LoVo (cell line): ENCODE measurements around the gene HSF4.
A peak's percentile ranks its signal among the peaks of the same experiment; 100 is the strongest.

Experiments
- DNase-seq: peaks from one replicate; pipeline ENCODE4 v3.0.0-alpha.2; 2016; ENCODE audit warnings: low spot score

Gene HSF4

DNA sequence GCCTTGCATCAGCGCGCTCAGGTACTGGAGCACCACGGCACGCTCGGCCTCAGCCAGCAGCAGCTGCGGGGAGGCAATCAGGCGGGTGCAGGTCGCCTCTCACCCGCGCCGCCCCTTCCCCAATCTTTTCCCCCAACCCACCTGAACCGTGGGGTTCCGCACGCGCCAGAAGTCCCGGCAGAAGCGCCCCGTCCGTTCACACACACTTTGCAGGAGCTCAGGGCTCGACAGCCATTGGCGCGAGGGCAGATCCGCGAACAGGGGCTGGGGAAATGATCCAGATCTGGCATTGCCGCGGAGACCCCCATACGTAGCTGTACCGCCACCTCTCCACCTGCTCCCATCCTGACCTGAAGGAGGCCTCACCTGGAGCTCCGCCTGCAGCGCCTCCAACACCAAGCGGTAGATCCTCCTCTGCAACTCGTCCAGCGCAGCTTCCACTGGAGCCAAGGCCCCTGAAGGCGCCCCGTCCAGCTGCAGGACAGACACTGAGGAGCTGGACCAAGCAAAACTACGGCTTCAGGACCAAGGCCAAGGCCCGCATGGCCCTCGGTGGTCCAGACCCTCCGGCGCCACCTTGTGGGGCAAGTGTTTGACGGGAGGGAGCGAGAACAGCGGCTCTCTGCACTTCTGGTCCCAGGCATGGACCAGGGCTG is 20.6 kb downstream of the HSF4 start:
- DNase-seq = peak; percentile 76

DNA sequence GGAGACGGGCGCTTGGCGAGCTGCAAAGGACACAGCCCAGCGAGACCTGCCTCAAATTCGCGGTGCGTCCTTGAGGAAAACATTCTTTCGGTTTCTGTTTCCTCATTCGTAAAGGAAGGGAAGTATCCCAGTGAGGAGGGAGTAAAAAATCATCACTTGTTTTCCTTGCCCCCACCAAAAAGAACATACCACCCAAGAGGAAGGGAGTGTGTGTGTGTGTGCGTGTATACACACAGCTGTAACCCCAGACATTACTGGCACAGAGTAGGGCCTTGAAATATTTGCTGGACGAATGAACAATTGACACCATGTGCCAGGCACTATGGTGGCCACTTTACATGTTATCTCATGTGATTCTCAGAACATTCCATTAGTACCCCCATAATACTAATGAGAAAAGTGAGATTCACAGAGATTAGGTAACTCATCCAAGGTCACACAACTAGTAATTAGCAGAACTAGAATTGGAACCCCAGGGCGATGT is 21.1 kb downstream of the HSF4 start:
- DNase-seq = no peak

DNA sequence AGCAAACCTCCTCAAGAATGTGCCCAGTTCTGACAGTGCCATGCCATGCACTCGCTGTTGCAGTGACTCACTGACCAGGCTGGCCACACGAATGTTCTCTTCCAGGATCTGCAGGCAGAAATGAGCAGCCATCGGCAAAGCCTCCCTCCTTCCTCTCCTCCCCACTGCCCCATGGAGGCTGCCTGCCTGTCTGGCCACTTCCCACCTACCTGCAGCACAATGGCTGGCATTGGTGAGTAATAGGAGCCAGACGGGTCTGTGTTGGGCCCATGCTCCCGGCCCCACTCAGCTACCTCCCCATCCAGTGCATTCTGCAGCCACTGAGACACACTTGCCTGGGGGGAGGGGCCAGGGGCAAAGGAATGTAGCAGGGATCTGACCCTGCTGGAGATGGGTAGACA is 22.0 kb downstream of the HSF4 start:
- DNase-seq = no peak

DNA sequence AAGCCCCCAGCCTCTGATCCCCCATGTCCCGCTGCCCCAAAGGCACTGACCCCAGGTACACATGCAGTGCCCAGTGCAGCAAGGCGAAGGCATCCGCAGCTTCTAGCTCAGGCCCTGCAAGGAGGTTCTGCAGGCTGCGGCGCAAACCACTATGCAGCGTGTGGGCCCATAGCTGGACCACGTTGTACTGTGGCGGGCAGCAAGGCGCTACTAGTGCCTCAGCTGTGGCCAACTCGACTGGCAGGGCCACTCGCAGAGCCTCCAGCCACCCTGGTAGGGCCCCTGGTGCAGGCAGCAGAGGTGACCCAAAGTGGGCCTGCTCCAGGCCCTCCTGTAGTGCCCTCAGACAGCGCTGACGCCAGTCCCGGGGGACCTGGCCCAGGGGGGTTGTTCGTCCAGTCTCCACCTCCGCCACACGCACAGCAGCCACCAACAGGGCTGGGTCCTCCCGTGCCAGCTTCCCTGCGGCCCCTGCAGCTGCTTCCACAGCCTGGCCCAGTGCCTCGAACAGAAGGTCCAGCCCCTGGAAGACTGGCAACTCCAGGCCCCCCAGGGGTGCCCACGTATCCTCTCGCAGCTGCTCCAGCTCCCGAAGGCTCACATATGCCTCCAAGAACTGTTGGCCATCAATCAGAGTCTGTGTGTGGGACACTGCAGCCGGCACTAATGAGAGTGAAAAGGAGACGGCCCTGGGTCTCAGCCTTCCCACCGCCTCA is 22.8 kb downstream of the HSF4 start:
- DNase-seq = no peak

DNA sequence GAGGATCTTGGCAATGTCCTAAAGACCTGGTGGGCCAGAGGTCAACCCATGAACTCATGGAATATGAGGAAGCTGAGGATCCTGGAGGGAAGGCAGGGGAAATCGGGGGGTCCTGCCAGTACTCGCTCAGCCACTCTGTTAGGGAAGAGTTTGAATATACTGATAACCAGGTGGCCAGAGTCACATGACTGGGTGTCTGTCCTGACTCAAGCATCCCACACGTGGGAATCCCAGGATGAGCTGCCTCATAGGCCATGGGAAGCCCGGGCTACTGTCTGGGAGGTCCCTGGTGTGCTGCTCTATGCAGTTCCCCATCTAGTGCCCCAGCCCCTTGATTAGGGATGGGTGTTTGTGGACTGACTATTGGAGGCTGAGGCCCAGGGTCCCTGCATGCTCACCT is 23.8 kb downstream of the HSF4 start:
- no peak for DNase-seq

DNA sequence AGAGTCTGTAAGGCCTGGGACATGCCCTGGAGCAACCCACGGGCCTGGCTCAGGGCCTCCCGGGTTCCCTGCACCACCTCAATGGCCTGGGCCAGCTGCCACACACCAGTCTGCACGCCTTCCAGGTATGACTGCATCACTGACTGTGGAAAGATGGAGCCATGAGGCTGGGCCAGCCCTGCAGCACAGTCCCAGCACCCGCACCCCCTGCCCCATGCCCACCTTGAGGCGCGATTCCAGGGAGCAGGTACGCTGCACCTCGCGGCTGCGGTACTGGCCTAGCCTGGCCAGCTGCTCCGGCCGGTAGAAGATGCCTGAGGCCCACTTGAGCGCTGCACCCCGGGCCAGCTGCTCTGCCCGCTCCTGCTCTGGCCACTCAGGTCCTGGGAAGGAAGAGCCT is 24.3 kb downstream of the HSF4 start:
- no peak for DNase-seq

DNA sequence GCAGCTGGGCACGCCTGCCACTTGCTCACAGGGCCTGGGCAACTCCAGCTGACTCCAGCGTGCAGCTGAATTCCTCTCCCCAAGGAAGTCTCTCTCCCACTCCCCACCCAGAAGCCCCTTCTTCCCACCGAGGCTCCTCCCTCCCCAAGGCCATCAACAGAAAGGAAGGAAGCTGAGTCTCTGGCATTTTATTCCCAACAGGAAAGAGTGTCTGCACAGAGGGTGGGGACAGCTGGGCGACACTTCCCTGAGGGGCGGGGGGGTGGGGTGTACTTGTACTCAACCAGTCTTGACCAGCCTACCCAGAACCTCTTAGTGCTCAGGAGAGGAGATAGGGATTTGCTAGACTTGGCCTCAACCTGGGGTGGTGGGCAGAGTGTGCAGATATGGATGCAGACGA is 25.5 kb downstream of the HSF4 start, which contains the start of gene EXOC3L1:
Gene EXOC3L1 (minus strand): TSS at position 96 of the 400 bp plus-strand sequence. CDS start 460 bp downstream, outside the sequence.
- DNase-seq = no peak

DNA sequence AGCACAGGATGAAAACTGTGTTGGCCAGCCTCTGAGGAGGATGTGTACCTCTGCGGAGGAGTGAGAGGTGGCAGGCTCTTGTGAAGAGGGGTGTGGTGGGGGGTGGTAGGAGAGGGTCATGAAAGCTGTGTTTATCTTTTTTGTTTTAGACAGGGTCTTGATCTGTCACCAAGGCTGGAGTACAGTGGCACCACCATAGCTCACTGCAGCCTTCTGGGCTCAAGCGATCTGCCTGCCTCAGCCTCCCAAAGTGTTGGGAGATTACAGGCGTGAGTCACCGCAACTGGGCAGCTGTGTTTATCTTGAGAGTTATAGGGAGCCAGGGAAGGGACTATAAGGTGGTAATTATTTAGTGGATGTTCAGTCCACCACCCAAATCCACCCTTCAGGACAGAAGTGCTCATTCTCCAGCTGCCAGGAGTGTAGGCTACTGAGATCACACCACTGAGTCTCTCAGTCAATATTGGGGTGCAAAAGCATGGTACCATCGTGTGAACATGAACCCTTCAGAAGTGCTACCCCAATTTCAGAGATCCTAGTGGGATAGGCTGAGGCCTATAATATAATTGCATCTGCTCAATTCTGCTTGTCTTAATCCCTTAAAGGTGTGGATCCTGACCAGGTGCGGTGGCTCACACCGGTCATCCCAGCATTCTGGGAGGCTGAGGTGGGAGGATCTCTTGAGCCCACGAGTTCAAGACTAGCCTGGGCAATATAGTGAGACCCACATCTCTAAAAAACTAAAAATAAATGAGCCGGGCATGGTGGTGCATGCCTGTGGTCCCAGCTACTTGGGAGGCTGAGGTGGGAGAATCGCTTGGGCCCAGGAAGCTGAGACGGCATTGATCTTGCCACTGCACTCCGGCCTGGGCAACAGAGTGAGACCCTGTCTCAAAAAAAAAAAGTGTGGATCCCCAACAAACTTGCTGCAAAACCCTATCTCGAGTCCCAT is 26.2 kb downstream of the HSF4 start:
- DNase-seq = no peak

DNA sequence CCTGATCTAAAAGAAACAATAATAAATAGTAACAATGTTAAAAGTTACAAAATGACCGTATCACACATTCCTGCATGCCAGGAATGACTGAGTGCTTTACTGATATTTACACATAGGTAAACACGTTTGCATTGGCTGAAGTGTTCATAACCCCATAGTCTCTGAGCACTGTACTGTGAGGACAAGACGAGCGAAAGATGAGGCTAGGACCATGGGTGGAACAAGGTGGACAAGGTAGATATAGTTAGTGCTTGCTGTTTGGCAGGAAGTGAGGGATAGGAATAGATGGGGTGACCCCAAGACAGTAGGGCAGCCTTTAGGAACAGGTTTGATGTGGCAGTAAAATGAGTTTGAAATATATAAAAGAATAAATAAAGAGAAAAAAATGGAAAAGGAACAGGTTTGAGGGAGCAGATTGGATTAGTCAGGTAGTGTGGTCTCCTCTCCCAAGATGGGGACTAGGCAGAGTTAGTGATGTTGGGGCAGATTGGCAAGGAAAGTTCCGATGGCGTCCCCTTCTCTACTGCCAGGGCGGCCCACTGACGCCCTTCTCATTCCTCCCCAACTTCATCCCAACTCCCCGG is 27.0 kb downstream of the HSF4 start:
- no peak for DNase-seq

DNA sequence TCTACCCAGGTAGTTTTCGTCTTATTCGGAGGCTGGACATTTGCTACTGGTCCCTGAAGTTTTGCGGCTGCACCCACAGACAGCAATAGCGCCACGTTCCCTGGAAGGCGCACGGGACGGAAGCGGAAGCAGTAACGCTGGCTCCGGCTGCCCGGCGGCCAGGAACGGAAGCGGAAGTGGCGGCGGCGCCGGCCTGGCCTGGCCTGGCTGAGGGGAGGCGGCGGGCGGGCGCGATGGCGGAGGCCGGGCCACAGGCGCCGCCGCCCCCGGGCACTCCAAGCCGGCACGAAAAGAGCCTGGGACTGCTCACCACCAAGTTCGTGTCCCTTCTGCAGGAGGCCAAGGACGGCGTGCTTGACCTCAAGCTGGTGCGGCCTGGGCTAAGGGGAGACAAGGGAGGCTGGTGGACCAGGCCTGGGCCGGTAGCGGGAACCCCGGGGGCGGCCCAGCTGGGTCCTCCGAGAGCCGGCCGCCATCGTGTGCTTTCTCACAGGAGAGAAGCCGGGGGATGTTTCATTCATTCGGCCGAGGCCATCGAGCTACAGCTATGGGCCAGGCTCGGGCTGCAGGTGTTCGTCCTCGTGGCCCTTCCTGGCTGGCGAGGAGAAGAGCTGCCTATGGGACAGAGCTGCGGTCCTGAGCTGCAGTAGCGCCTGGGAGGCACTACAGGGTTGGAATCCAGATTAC is 27.6 kb downstream of the HSF4 start, which contains the start of gene E2F4:
Gene E2F4 (plus strand): TSS at position 161 of the 687 bp plus-strand sequence. CDS start 73 bp downstream, at position 234.
- peak; percentile 94 for DNase-seq

DNA sequence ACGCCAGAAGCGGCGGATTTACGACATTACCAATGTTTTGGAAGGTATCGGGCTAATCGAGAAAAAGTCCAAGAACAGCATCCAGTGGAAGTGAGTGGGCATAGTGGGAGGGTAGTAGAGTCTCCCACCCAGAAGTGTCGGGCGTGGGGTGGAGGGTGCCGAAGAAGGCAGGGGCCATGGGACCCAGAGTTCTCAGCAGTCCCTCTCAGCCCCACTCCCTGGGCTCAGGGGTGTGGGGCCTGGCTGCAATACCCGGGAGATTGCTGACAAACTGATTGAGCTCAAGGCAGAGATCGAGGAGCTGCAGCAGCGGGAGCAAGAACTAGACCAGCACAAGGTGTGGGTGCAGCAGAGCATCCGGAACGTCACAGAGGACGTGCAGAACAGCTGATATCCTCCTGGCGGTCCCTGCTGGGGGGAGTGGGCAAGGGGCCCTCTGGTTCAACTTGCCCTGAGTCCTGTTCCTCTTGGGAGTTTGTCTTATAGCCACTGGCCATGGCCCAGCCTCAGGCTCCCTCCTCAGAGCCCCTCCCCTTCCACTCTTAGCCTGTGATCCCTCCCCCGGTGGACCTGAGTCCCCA is 28.3 kb downstream of the HSF4 start:
- no peak for DNase-seq

DNA sequence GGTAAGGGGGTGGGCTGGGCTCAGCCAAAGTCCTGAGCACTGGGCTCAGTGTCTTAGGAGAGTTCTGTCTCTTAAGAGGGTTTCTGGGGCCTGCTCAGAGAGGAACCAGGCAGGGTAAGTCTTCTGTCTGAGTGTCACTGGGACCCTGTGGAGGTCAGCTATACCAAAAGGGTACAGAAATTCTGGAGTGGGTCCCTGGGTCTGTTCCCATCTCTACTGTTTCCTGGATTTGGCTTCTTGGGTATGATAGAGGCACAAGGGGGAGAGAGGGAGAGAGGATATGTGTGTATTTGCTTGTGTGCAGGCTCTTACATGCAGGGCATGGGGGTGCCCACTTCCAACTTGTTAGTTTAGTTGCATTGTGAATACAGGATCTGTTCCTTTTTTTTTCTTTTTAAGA is 29.0 kb downstream of the HSF4 start:
- no peak for DNase-seq

DNA sequence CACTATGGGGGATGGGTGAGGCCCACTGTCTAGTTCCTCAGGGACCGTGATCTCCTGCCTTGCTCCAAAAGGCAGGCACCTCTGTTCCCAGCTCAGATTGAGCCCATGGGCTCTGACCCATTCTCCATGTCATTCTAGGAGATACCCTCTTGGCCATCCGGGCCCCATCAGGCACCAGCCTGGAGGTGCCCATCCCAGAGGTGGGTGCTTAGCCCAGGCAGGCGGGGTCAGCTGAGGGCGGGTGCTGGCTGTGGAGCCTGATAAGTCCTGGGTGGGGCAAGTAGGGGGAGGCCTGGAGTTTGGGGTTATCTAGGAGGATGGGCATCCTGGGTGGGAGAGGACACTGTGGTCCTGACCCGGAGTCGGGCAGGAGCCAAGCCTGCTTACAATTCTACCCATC is 29.7 kb downstream of the HSF4 start:
- DNase-seq = no peak

DNA sequence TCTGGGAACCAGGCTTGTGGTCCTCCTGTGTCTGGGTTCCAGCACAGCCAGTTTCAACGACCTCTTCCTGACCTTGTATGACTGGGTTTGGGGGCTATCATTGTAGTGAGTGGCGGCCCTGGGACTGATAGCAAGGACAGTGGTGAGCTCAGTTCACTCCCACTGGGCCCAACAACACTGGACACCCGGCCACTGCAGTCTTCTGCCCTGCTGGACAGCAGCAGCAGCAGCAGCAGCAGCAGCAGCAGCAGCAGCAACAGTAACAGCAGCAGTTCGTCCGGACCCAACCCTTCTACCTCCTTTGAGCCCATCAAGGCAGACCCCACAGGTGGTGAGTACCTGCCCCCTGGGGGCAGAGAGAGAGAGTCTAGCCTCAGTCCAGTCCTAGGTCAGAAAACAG is 31.1 kb downstream of the HSF4 start:
- DNase-seq = no peak

DNA sequence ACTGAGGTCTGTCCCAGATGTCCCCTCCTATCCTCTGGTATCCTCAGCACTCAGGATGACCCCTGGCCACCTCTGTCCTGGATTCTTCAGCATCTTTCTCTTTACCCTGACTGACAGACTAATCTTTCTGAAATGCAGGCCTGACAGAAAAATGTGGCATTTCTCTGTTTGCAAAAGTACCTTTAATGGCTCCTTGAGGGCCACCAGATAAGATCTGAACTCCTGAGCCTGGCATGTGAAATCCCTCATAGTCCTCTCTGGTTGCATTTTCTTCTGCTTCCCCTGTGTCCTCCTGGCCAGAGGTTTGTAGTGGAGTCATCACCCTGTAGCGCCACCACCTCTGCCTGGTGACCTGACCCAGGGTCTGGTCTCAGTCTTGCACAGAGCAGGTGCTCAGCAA is 32.3 kb downstream of the HSF4 start:
- no peak for DNase-seq

DNA sequence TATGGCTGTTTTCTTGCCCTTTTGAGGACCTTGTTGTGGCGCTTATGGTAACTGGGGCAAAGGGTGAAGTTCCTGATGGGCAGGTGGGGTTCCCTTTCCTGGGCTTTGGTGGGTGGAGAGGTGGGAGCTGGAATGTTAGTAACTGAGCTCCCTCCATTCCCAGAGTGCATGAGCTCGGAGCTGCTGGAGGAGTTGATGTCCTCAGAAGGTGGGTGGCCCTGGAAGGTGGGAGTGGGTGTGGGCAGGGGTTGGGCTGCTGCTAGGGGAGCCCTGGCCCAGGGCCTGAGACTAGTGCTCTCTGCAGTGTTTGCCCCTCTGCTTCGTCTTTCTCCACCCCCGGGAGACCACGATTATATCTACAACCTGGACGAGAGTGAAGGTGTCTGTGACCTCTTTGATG is 33.2 kb downstream of the HSF4 start:
- no peak for DNase-seq

DNA sequence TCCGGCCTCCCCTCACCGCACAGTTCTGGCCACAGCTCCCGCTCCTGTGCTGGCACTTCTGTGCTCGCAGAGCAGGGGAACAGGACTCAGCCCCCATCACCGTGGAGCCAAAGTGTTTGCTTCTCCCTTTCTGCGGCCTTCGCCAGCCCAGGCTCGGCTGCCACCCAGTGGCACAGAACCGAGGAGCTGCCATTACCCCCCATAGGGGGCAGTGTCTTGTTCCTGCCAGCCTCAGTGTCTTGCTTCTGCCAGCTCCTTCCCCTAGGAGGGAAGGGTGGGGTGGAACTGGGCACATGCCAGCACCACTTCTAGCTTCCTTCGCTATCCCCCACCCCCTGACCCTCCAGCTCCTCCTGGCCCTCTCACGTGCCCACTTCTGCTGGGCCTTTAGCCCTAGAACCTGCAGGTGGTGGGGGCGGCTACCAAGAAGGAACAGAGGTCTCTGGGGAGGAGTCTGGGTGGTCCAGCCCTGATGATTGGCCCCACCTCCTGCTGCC is 33.7 kb downstream of the HSF4 start:
- peak; percentile 50 for DNase-seq

DNA sequence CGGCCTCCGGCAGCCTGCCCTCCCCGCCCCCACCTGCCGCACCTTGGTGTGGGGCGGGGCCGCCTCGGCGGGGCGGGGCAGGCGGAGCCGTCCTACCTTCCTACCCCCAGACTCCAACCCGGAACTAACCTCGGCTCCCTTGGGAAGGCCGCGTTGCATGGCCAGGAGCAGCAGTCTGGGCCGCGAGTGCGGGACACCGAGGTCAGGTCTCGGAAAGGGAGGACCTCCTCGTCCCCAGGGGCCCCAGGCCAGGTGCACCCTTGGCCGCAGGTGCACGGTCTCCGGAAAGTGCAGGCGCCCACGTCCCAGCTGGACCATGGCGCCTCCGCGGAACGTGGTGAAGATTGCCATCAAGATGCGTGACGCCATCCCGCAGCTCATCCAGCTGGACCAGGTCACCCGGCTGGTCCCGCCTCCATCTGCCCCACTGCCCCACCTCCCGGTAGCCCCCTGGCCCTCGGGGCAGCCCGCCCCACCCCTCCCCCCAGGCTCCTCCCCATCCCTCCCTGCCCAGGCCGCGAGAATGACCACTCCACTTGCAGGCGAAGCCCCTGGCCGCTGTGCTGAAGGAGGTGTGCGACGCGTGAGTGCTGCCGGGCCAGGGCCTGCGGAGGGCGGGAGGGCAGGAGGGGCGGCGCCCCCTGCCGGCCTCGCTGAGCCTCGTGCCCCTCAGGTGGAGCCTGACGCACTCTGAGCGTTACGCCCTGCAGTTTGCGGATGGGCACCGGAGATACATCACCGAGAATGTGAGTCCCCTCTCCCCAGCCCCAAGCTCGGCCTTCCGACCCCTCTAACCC is 34.7 kb downstream of the HSF4 start, which contains the start of gene ELMO3:
Gene ELMO3 (plus strand): TSS at position 121 of the 797 bp plus-strand sequence. CDS start 196 bp downstream, at position 317.
- peak; percentile 71 for DNase-seq

DNA sequence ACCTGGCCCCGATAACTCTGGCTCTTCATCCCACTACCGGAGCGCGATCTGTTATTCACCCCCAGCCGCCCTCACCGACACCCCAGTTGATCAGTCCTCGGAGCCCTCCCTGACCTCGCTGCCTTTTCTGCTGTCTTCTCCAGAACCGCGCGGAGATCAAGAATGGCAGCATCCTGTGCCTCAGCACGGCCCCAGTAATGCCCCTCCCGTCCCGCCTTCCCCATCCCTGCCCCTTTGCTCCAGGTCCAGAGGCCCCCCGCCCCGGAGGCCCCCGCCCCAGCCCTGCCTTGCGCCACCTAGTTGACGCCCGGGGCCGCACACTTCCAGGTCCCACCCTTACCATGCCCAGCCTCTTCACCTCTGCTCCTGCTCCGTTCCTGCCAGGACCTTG is 35.3 kb downstream of the HSF4 start:
- no peak for DNase-seq

DNA sequence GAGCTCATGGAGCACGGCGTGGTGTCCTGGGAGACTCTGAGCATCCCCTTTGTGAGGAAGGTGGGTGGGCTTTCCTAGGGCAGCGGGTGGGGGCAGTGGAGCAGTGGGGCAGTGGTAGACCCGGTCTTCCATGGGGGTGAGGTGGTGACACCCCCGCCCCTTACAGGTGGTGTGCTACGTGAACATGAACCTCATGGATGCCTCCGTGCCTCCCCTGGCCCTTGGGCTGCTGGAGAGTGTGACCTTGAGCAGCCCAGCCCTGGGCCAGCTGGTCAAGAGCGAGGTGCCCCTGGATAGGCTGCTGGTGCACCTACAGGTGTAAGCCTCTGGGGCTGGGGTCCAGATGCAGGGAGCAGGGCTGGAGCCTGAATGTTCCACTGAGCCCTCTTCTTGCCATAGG is 35.9 kb downstream of the HSF4 start:
- DNase-seq = no peak
